Neural progenitor cell (in vitro differentiated cells): Measurements from ENCODE around the gene GPI.

ENCODE experiments used
- CTCF ChIP-seq: fragments of 200-600 bp; sonication (generic); IDR thresholded peaks from 2 replicates; pipeline ENCODE4 v1.5.1; 2017; ENCODE audit warnings: antibody characterized with exemption, mild to moderate bottlenecking
- EZH2 ChIP-seq: fragments of 200-600 bp; sonication (generic); IDR thresholded peaks from 2 replicates; pipeline ENCODE4 v1.6.1; 2017; ENCODE audit warnings: antibody characterized with exemption, mild to moderate bottlenecking, moderate library complexity
- EZH2phosphoT487 ChIP-seq: fragments of 200-600 bp; sonication (generic); IDR thresholded peaks from 2 replicates; pipeline ENCODE4 v1.6.1; 2017; ENCODE audit warnings: antibody characterized with exemption

DNA sequence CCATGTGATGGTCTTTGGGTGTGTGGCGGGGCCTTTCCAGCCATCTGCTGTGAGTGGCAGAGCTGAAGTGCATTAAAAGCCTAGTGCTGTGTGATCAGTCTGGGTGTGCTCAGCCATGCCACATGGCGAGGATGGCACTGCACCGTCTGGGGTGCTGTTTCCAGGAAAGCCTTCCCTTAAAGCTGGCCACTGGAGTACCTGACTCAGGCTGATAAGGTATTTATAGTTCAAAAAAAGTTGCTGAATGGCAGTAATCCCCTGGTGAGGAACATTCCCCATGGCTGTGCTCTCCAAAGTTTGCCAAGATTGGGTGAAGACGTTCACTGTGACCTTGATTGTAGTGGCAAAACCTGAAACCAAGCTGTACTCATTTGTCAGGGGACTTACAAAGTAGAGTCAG, 6.0 kb downstream of the GPI start:
- TF ChIP-seq CTCF (no peak), EZH2 (no peak), EZH2phosphoT487 (no peak)
